GM23338 (cell line): Measurements from ENCODE around the gene KDM4C. TPM values are rescaled to one million over a fixed set of nuclear protein-coding genes. Genes with fewer than 3 reads are reported as not detected.
A peak's percentile ranks its signal among the peaks of the same experiment; 100 is the strongest.
"Not testable (repeated sequence)": the region's sequence is repeated elsewhere in the genome, so short reads cannot be mapped to it uniquely, and the experiment has no call there.

ENCODE experiments used
- ATAC-seq: fragments of 200-7000 bp; cut with Tn5 transposase; 3 replicates; pipeline ENCODE4 v1.9.1; 2020
- DNase-seq: peaks from one replicate; pipeline ENCODE4 v3.0.0-alpha.2; 2015; ENCODE audit warnings: low spot score
- H2AFZ ChIP-seq: fragments of 200-600 bp; sonication (generic); 2 replicates; pipeline ENCODE4 v1.8.0; 2016; ENCODE audit warnings: antibody characterized with exemption, mild to moderate bottlenecking, moderate library complexity
- H3F3A ChIP-seq: fragments of 200-600 bp; sonication (generic); replicated peaks from 2 replicates; pipeline ENCODE4 v1.8.0; 2017; ENCODE audit warnings: antibody characterized with exemption, mixed run types, low read depth
- H3K27ac ChIP-seq: fragments of 200-600 bp; sonication (generic); 2 replicates; pipeline ENCODE4 v1.6.1; 2016; ENCODE audit warnings: low read depth
- H3K27me3 ChIP-seq: fragments of 200-600 bp; sonication (generic); 2 replicates; pipeline ENCODE4 v1.8.0; 2016; ENCODE audit warnings: mild to moderate bottlenecking, mixed run types, moderate library complexity; ENCODE audit not compliant: insufficient read depth
- H3K36me3 ChIP-seq: fragments of 200-600 bp; sonication (generic); 2 replicates; pipeline ENCODE4 v1.8.0; 2016; ENCODE audit warnings: mild to moderate bottlenecking; ENCODE audit not compliant: insufficient read depth
- H3K4me1 ChIP-seq: fragments of 200-600 bp; sonication (generic); 2 replicates; pipeline ENCODE4 v1.8.0; 2016; ENCODE audit warnings: mild to moderate bottlenecking, moderate library complexity; ENCODE audit not compliant: insufficient read depth
- H3K4me2 ChIP-seq: fragments of 200-600 bp; sonication (generic); 2 replicates; pipeline ENCODE4 v1.7.1; 2017; ENCODE audit warnings: mixed run types
- H3K4me3 ChIP-seq: fragments of 200-600 bp; sonication (generic); 2 replicates; pipeline ENCODE4 v1.6.1; 2016; ENCODE audit warnings: mixed run types
- H3K79me2 ChIP-seq: fragments of 200-600 bp; sonication (generic); replicated peaks from 2 replicates; pipeline ENCODE4 v1.8.0; 2017; ENCODE audit warnings: mild to moderate bottlenecking; ENCODE audit not compliant: insufficient read depth
- H3K9me2 ChIP-seq: fragments of 200-600 bp; sonication (generic); 2 replicates; pipeline ENCODE4 v1.8.0; 2017; ENCODE audit not compliant: insufficient read depth
- H4K20me1 ChIP-seq: fragments of 200-600 bp; sonication (generic); replicated peaks from 2 replicates; pipeline ENCODE4 v1.8.0; 2017; ENCODE audit warnings: mild to moderate bottlenecking; ENCODE audit not compliant: insufficient read depth
- H3K27ac Mint-ChIP-seq: 2 replicates; pipeline ENCODE4 v1.8.0; 2020; ENCODE audit warnings: inconsistent platforms, mild to moderate bottlenecking, moderate library complexity, mixed read lengths
- H3K27me3 Mint-ChIP-seq: 3 replicates; pipeline ENCODE4 v1.8.0; 2022; ENCODE audit warnings: low read depth, mild to moderate bottlenecking, moderate library complexity, mixed read lengths, inconsistent platforms; ENCODE audit not compliant: insufficient read depth, poor library complexity
- H3K36me3 Mint-ChIP-seq: 3 replicates; pipeline ENCODE4 v1.8.0; 2021; ENCODE audit warnings: low read depth, mild to moderate bottlenecking, inconsistent platforms, moderate library complexity, mixed read lengths
- H3K4me1 Mint-ChIP-seq: 3 replicates; pipeline ENCODE4 v1.8.0; 2020; ENCODE audit warnings: mild to moderate bottlenecking, inconsistent platforms, mixed read lengths
- H3K4me3 Mint-ChIP-seq: 3 replicates; pipeline ENCODE4 v1.8.0; 2021; ENCODE audit warnings: moderate library complexity, mild to moderate bottlenecking, inconsistent platforms, mixed read lengths
- H3K9me3 Mint-ChIP-seq: 3 replicates; pipeline ENCODE4 v1.8.0; 2020; ENCODE audit warnings: moderate library complexity, mild to moderate bottlenecking, inconsistent platforms, mixed read lengths
- EZH2phosphoT487 ChIP-seq: fragments of 200-600 bp; sonication (generic); IDR thresholded peaks from one replicate; pipeline ENCODE4 v1.8.1; 2018; ENCODE audit warnings: antibody characterized with exemption; ENCODE audit not compliant: unreplicated experiment
- JUNB ChIP-seq: IDR thresholded peaks from one replicate; pipeline ENCODE4 v1.6.1; 2016; ENCODE audit warnings: antibody characterized with exemption; ENCODE audit not compliant: unreplicated experiment
- POLR2AphosphoS5 ChIP-seq: IDR thresholded peaks from 2 replicates; pipeline ENCODE4 v1.6.1; 2016; ENCODE audit warnings: antibody characterized with exemption, low read depth
- STAT1 ChIP-seq: IDR thresholded peaks from one replicate; pipeline ENCODE4 v1.6.1; 2016; ENCODE audit warnings: antibody characterized with exemption; ENCODE audit not compliant: unreplicated experiment
- ZNF114 ChIP-seq: fragments of 250-450 bp; sonication (Bioruptor Pico); IDR thresholded peaks from 2 replicates; pipeline ENCODE4 v1.5.0; 2020; ENCODE audit warnings: mild to moderate bottlenecking, moderate library complexity
- ZNF331 ChIP-seq: fragments of 250-450 bp; sonication (Bioruptor Pico); IDR thresholded peaks from 2 replicates; pipeline ENCODE4 v1.5.0; 2020; ENCODE audit warnings: low read depth, mild to moderate bottlenecking, moderate library complexity
- ZNF462 ChIP-seq: fragments of 250-450 bp; sonication (Bioruptor Pico); IDR thresholded peaks from 2 replicates; pipeline ENCODE4 v1.5.0; 2020; ENCODE audit warnings: mild to moderate bottlenecking, moderate library complexity
- polyA plus RNA-seq: library from polyadenylated mRNA; unstranded; fragments of >200 nt; fragmentation: Nextera tagmentation; extraction: Ambion mirVana; gene quantifications from 2 replicates; pipeline ENCODE4 v1.2.1, GENCODE V29; 2016
- total RNA-seq: library from RNA; depleted of rRNA; stranded (reverse); fragments of >200 nt; shearing (Covaris generic); gene quantifications from 2 replicates; pipeline ENCODE4 v1.2.3, GENCODE V29; 2014
- TF ChIP-seq, protein P1 (sequence below), 2 experiments: fragments of 200-600 bp in 1 of 2; sonication (generic) in 1 of 2; conservative IDR thresholded peaks; 2 replicates each; pipeline versions ENCODE4 v1.5.1 to v1.6.1; 2016 to 2017; ENCODE audit warnings: antibody characterized with exemption in 2 of 2, low read depth in 2 of 2, mild to moderate bottlenecking in 2 of 2, moderate library complexity in 1 of 2
- TF ChIP-seq, protein P2 (sequence below): IDR thresholded peaks from 2 replicates; pipeline ENCODE4 v1.6.1; 2016; ENCODE audit warnings: antibody characterized with exemption

The KDM4C gene
- total and polyA plus RNA-seq, 2 experiments from 2014 or later: 12.0 to 43.8 TPM

- H3K27me3 Mint-ChIP-seq: peaks cover 7% of the 10 kb centered on the region
- no peak overlapping the region for H2AFZ ChIP-seq
- no peak overlapping the region for H3K27ac Mint-ChIP-seq
- H3K36me3 ChIP-seq: no peaks in the 10 kb centered on the region
- H3K4me1 ChIP-seq: no peaks in the 10 kb centered on the region; the same call in 1 of the 2 replicates
- no peak overlapping the region for H3K4me2 ChIP-seq
- DNase-seq (no peak), ATAC-seq (no peak)
- peaks cover under 1% of the 10 kb centered on the region; the same call in 1 of the 3 replicates for H3K9me3 Mint-ChIP-seq
- peaks cover 19% of the 10 kb centered on the region for H3F3A ChIP-seq
- no peak for TF ChIP-seq EZH2phosphoT487
- no peak for TF ChIP-seq STAT1
- TF ChIP-seq ZNF331 (CRISPR knock-in tag): no peak
- TF ChIP-seq ZNF114 (CRISPR knock-in tag): no peak
- TF ChIP-seq POLR2AphosphoS5: no peak
- TF ChIP-seq, protein P1, sequence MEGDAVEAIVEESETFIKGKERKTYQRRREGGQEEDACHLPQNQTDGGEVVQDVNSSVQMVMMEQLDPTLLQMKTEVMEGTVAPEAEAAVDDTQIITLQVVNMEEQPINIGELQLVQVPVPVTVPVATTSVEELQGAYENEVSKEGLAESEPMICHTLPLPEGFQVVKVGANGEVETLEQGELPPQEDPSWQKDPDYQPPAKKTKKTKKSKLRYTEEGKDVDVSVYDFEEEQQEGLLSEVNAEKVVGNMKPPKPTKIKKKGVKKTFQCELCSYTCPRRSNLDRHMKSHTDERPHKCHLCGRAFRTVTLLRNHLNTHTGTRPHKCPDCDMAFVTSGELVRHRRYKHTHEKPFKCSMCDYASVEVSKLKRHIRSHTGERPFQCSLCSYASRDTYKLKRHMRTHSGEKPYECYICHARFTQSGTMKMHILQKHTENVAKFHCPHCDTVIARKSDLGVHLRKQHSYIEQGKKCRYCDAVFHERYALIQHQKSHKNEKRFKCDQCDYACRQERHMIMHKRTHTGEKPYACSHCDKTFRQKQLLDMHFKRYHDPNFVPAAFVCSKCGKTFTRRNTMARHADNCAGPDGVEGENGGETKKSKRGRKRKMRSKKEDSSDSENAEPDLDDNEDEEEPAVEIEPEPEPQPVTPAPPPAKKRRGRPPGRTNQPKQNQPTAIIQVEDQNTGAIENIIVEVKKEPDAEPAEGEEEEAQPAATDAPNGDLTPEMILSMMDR (conservative IDR thresholded peaks at IDR 0.05; ENCODE audit: low read depth in 2 of 2): no peak
- TF ChIP-seq JUNB: no peak
- TF ChIP-seq, protein P2, sequence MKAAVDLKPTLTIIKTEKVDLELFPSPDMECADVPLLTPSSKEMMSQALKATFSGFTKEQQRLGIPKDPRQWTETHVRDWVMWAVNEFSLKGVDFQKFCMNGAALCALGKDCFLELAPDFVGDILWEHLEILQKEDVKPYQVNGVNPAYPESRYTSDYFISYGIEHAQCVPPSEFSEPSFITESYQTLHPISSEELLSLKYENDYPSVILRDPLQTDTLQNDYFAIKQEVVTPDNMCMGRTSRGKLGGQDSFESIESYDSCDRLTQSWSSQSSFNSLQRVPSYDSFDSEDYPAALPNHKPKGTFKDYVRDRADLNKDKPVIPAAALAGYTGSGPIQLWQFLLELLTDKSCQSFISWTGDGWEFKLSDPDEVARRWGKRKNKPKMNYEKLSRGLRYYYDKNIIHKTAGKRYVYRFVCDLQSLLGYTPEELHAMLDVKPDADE: no peak
- no peak for TF ChIP-seq ZNF462
- no peaks in the 10 kb centered on the region for H3K36me3 Mint-ChIP-seq
- no peak overlapping the region for H3K4me3 ChIP-seq
- H3K4me3 Mint-ChIP-seq: no peak overlapping the region
- H4K20me1 ChIP-seq: no peaks in the 10 kb centered on the region
- H3K79me2 ChIP-seq: no peaks in the 10 kb centered on the region
- no peak overlapping the region for H3K27ac ChIP-seq
- no peaks in the 10 kb centered on the region for H3K9me2 ChIP-seq
- H3K27me3 ChIP-seq: no peaks in the 10 kb centered on the region
- no peaks in the 10 kb centered on the region; the same call in 2 of the 3 replicates for H3K4me1 Mint-ChIP-seq
These were observed 43.6 kb upstream of the KDM4C start for GRCh38 chr9:6714176-6714575.

GRCh38 chr9:6715153-6715754, 42.5 kb upstream of the KDM4C start:
- H4K20me1 ChIP-seq, H3K27ac Mint-ChIP-seq, H3K36me3 ChIP-seq, H3K4me1 Mint-ChIP-seq, H3K9me3 Mint-ChIP-seq, ATAC-seq, H3K36me3 Mint-ChIP-seq, H3K4me1 ChIP-seq, H3K9me2 ChIP-seq, DNase-seq, H3K79me2 ChIP-seq, H3K4me3 Mint-ChIP-seq, H3K27me3 ChIP-seq: not testable (repeated sequence)
- Histone ChIP-seq H3K27ac (peak overlapping the region; percentile 81; the same call in 1 of the 2 replicates), H2AFZ (peak overlapping the region; percentile 99), H3F3A (peaks cover 19% of the 10 kb centered on the region), H3K4me2 (peak overlapping the region; percentile 75), H3K4me3 (peak overlapping the region; percentile 58)
- H3K27me3 Mint-ChIP-seq: peaks cover 11% of the 10 kb centered on the region
